GM12865 (cell line): ENCODE measurements around the gene TAS2R3.

ENCODE experiments used
- DNase-seq: peaks from one replicate; pipeline ENCODE4 v3.0.0; 2010; ENCODE audit warnings: low read depth
- H3K4me3 ChIP-seq: 2 replicates; pipeline ENCODE4 v1.5.1; 2011; ENCODE audit warnings: mild to moderate bottlenecking, low read depth, low read length, control low read depth
- TF ChIP-seq, protein P1 (sequence below): IDR thresholded peaks from 2 replicates; pipeline ENCODE4 v1.5.1; 2011; ENCODE audit warnings: low read length, control low read depth, low read depth, inconsistent platforms; ENCODE audit not compliant: insufficient read depth; ENCODE audit errors: missing control alignments

The TAS2R3 gene

DNA sequence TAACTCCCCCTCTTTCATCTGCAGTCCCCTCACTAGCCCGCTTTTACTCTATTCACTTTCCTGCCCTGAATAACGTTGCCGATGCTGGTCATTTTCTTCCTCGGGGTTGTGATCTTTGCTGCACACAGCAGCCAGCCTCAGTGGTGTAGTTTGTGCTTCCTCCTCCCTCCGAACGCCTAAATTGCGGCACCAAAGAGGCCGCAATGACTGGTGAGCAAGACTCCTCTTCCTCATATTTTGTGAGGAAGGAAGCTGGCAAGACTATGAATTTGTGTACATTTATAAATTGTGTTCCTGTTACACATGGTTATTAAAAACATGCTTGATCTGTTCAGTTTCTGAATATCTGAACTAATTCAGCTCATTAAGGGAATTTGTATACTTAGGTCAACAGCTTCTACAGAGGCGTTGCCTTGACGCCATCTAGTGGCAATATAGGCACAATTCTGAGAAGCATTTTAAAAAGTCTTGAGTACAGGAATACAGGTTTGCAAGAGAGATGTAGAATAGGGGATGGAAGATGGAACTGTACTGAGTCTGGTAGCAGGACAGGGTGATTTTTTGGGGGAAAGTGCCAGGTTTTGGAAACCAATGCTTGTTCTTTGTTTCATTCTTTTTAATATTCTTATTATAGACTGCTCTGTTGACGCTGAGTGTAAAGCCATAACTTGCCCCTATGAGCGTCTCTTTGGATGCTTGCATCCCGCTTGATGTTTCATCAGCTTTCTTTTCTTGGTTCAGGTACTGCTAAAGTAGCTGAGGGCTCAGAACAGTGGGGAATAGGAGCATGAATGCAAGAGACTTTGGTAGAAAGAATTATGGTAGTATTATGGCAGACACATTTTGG is 22.0 kb downstream of the TAS2R3 start:
- H3K4me3 ChIP-seq, result no peak overlapping the region
- DNase-seq, result peak; percentile 68
- TF ChIP-seq, protein P1, sequence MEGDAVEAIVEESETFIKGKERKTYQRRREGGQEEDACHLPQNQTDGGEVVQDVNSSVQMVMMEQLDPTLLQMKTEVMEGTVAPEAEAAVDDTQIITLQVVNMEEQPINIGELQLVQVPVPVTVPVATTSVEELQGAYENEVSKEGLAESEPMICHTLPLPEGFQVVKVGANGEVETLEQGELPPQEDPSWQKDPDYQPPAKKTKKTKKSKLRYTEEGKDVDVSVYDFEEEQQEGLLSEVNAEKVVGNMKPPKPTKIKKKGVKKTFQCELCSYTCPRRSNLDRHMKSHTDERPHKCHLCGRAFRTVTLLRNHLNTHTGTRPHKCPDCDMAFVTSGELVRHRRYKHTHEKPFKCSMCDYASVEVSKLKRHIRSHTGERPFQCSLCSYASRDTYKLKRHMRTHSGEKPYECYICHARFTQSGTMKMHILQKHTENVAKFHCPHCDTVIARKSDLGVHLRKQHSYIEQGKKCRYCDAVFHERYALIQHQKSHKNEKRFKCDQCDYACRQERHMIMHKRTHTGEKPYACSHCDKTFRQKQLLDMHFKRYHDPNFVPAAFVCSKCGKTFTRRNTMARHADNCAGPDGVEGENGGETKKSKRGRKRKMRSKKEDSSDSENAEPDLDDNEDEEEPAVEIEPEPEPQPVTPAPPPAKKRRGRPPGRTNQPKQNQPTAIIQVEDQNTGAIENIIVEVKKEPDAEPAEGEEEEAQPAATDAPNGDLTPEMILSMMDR, result peak; percentile 74

DNA sequence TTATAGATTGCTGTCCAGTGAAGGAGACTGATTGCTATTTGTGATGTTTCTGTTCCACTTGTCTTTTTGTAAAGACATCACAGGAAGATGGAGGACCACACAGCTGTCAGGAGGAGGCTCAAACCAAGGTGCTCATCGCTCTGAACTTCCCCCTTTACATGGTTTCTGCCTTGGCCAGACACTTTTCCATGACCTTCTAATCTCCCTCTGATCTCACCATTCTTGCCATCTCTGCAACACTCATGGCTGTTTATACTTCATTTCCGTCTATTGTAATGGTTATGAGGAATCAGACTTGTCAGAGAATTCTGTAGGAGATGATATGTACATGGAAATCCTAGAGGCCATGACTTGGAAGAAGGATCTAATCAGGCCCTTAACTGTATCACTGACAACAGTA is 24.4 kb downstream of the TAS2R3 start:
- TF ChIP-seq, protein P1, result no peak
- DNase-seq, result no peak
- H3K4me3 ChIP-seq, result no peak overlapping the region

DNA sequence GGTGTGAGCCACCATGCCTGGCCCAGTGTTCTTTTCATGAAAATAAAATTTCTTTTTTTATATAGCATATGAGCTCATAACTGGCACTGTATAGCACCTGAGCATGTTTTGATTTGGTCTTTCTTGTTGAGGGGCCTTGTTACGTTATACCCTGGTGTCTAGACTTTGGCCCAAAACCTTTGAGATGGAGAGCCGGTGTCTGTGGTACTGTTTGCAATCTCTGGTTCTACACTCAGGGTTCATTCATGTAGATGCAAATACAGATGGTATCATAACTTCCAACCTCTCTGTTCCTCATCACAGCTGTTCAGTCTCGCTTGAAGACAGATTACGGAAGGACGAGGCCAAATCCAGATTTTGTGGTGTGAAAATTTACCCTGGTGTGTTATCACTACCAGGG is 26.0 kb downstream of the TAS2R3 start, which contains the start of gene TAS2R5:
TSS of gene TAS2R5 (plus strand) at position 301 of the 400 bp plus-strand sequence. CDS start 145 bp downstream, outside the sequence.
- no peak within 1 kb of the TSS for H3K4me3 ChIP-seq
- TF ChIP-seq, protein P1, result no peak
- no peak for DNase-seq

DNA sequence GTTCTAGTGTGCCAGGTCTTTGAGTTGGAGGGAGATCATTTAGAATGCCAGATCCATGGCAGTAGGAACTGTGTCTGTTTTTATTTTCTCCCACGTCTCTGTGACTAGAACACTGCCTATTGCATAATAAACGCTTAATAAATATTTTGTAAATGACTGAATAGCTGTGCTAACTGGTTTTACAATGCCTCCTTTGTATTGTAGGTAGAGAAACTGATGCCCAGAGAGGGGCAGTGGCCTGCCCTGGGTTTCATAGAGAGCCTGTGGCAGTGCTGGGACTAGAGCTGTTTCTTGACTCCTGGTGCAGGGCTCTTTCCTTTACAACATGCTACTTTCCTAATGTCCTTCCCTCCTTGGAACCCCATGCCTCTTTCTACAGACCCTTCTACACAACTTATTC is 28.6 kb downstream of the TAS2R3 start:
- TF ChIP-seq, protein P1, result no peak
- no peak for DNase-seq
- no peak overlapping the region for H3K4me3 ChIP-seq
